ENCODE data around the gene C14orf119. TPM values are rescaled to one million over a fixed set of nuclear protein-coding genes. Genes with fewer than 3 reads are reported as not detected.

C14orf119 gene
- total RNA-seq, 1 experiment from 2014 or later, result 81.3 TPM

- TF ChIP-seq ZMAT4 (CRISPR knock-in tag; IDR thresholded peaks at IDR 0.05) (peak; percentile 4; the same call in 1 of the 2 replicates), NR1H2 (CRISPR knock-in tag; IDR thresholded peaks at IDR 0.05) (no peak), NFYB (CRISPR knock-in tag; conservative IDR thresholded peaks at IDR 0.05; ENCODE audit: low read depth) (no peak), ZBTB21 (CRISPR knock-in tag; IDR thresholded peaks at IDR 0.05; ENCODE audit: borderline replicate concordance) (no peak), MXD4 (CRISPR knock-in tag; IDR thresholded peaks at IDR 0.05; ENCODE audit: borderline replicate concordance) (no peak), ZSCAN18 (CRISPR knock-in tag; IDR thresholded peaks at IDR 0.05) (no peak), ZNF232 (CRISPR knock-in tag; IDR thresholded peaks at IDR 0.05) (no peak), OVOL2 (CRISPR knock-in tag; IDR thresholded peaks at IDR 0.05; ENCODE audit: borderline replicate concordance) (0 out of 2 replicates have a peak, but pooled peaks have one; percentile 19), TCF7 (CRISPR knock-in tag; IDR thresholded peaks at IDR 0.05; ENCODE audit: low read depth) (no peak), ETV6 (CRISPR knock-in tag; IDR thresholded peaks at IDR 0.05) (no peak), ZNF138 (CRISPR knock-in tag; conservative IDR thresholded peaks at IDR 0.05) (no peak), ZNF121 (CRISPR knock-in tag; IDR thresholded peaks at IDR 0.05) (peak; percentile 90), GTF2I (CRISPR knock-in tag; conservative IDR thresholded peaks at IDR 0.05) (no peak), ARID4B (CRISPR knock-in tag; IDR thresholded peaks at IDR 0.05; ENCODE audit: borderline replicate concordance) (no peak), JUN (CRISPR knock-in tag; IDR thresholded peaks at IDR 0.05) (no peak), ZNF671 (CRISPR knock-in tag; IDR thresholded peaks at IDR 0.05) (no peak), ZNF317 (CRISPR knock-in tag; IDR thresholded peaks at IDR 0.05; ENCODE audit: borderline replicate concordance, low read depth) (no peak)
- TF ChIP-seq, protein P1, sequence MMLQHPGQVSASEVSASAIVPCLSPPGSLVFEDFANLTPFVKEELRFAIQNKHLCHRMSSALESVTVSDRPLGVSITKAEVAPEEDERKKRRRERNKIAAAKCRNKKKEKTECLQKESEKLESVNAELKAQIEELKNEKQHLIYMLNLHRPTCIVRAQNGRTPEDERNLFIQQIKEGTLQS (CRISPR knock-in tag; conservative IDR thresholded peaks at IDR 0.05), result no peak
- TF ChIP-seq, protein P2, sequence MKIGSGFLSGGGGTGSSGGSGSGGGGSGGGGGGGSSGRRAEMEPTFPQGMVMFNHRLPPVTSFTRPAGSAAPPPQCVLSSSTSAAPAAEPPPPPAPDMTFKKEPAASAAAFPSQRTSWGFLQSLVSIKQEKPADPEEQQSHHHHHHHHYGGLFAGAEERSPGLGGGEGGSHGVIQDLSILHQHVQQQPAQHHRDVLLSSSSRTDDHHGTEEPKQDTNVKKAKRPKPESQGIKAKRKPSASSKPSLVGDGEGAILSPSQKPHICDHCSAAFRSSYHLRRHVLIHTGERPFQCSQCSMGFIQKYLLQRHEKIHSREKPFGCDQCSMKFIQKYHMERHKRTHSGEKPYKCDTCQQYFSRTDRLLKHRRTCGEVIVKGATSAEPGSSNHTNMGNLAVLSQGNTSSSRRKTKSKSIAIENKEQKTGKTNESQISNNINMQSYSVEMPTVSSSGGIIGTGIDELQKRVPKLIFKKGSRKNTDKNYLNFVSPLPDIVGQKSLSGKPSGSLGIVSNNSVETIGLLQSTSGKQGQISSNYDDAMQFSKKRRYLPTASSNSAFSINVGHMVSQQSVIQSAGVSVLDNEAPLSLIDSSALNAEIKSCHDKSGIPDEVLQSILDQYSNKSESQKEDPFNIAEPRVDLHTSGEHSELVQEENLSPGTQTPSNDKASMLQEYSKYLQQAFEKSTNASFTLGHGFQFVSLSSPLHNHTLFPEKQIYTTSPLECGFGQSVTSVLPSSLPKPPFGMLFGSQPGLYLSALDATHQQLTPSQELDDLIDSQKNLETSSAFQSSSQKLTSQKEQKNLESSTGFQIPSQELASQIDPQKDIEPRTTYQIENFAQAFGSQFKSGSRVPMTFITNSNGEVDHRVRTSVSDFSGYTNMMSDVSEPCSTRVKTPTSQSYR (CRISPR knock-in tag; IDR thresholded peaks at IDR 0.05), result no peak
- TF ChIP-seq, protein P3, sequence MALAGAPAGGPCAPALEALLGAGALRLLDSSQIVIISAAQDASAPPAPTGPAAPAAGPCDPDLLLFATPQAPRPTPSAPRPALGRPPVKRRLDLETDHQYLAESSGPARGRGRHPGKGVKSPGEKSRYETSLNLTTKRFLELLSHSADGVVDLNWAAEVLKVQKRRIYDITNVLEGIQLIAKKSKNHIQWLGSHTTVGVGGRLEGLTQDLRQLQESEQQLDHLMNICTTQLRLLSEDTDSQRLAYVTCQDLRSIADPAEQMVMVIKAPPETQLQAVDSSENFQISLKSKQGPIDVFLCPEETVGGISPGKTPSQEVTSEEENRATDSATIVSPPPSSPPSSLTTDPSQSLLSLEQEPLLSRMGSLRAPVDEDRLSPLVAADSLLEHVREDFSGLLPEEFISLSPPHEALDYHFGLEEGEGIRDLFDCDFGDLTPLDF (CRISPR knock-in tag; IDR thresholded peaks at IDR 0.05), result 0 out of 2 replicates have a peak, but pooled peaks have one; percentile 34
- TF ChIP-seq, protein P4, sequence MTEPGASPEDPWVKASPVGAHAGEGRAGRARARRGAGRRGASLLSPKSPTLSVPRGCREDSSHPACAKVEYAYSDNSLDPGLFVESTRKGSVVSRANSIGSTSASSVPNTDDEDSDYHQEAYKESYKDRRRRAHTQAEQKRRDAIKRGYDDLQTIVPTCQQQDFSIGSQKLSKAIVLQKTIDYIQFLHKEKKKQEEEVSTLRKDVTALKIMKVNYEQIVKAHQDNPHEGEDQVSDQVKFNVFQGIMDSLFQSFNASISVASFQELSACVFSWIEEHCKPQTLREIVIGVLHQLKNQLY (CRISPR knock-in tag; IDR thresholded peaks at IDR 0.05), result no peak
- TF ChIP-seq, protein P5, sequence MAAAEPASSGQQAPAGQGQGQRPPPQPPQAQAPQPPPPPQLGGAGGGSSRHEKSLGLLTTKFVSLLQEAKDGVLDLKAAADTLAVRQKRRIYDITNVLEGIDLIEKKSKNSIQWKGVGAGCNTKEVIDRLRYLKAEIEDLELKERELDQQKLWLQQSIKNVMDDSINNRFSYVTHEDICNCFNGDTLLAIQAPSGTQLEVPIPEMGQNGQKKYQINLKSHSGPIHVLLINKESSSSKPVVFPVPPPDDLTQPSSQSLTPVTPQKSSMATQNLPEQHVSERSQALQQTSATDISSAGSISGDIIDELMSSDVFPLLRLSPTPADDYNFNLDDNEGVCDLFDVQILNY (CRISPR knock-in tag; IDR thresholded peaks at IDR 0.05), result no peak
These were observed 37.3 kb upstream of the C14orf119 start (continued) for GRCh38 chr14:23057757-23058653.

All from WTC11 (cell line).